Pons (tissue), 1 donor: ENCODE data around the gene CARD11.

Experiments
- DNase-seq: peaks from one replicate; pipeline ENCODE4 v3.0.0-alpha.2; 2016; ENCODE audit warnings: low spot score

Gene CARD11

DNA sequence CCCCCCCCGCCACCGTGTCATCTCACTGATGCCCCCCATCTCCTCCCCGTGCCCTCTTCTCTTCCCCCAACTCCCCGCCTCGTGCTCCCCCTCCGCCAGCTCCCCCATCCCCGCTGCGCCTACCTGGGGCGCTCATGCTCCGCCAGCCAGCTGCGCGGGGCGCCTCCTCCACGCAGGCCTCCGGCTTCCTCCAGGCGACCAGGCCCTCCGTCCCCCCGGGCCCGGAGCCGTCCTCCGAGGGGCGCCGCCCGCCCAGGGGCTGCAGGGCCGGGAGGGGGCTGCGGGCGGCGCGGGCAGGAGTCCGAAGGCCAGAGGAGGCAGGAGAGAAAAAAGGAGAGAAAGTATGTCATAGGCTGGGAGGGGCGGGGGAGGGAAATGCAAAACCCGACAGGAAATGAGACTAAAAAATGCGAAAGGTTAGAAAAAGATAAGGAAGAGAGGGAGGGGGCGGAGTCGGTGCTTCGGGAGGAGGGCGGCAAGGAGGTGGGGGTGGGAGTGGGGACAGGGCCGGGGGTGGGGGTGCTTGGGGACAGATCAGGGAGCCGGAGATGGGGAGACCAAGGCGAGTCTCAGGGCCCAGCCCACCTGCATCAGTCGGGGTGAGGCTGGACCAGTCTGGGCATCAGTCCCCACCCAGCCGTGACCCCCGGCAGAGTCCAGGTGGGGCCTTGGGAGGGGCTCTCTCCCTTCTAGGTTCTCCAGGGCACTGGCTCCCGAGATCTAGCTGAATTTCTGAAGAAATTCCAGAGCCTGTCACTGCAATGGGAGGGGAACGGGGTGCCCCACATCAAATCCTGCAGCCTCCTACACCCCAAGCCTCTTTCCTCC, at the start of gene CARD11:
Gene CARD11, minus strand, starts transcription at position 324 of the 828 bp plus-strand sequence. CDS start 85,361 bp downstream, outside the sequence.
- no peak for DNase-seq

- peak; percentile 37 for DNase-seq
Measured at GRCh38 chr7:3092468-3092867, 48.8 kb upstream of the CARD11 start.

- DNase-seq, result no peak
Measured at GRCh38 chr7:3091631-3092030, 48.0 kb upstream of the CARD11 start.

DNA sequence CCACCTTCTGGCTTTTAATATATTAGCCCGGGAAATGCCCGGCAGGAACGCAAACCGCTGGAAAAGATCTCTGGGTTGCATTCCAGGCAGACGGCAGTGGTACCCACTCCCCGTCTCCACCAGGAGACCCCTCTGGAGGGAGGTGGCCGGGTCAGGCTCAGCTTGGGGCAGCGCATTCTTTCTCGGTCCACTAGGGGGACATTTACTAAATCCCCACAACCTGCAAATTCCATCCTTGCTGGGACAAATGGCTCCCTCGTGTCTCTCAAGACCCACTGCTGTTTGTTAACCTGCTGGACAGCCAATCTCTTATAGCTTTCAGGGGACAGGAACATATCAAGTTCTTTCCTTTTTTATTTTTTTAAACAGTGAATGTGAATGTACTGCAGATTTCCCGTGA, 45.8 kb upstream of the CARD11 start:
- no peak for DNase-seq

DNA sequence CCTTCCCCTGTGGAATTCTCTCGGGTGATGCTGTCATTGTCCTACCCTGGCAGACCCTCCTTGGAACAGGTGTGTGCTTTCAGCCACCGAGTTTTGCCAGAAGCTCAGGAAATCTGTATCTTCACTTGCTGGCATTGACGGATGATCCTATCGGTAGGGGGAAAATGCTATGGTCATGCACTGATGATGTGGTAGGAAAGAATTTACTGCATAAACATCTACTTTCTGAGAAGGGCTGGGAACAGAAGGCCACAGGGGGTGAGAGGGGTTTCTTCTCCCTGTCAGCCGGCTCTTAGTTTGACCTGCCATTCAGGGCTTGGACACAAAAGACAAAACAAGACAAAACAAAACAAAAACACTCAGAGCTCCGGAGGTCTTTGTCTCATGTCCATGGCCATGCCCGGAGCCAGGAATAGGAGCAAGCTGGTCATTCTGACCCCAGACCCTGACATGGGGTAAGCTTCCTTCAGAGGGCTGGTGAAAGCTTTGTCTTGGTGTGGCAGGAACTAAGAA, 43.6 kb upstream of the CARD11 start:
- no peak for DNase-seq

- no peak for DNase-seq
Measured at GRCh38 chr7:3083350-3083749, 39.7 kb upstream of the CARD11 start.

DNA sequence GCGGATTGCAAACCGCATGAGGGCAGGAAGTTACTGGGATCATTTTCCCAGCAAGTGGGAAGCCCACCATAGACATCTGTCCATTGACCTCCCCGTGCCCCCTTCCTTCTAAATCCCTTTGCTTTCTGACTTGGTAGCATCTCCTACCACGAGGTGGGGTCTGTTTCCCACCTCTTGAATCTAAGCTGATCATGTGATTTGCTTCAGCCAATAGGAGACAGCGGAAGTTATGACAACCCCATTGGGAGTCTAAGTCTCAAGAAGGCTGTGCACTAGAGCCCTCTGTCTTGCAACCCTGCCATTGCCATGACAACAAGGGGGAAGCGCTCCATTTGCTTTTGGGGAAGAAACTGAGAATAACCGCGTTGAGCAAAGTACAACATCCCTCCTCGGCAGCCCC, 39.2 kb upstream of the CARD11 start:
- DNase-seq, result no peak

DNA sequence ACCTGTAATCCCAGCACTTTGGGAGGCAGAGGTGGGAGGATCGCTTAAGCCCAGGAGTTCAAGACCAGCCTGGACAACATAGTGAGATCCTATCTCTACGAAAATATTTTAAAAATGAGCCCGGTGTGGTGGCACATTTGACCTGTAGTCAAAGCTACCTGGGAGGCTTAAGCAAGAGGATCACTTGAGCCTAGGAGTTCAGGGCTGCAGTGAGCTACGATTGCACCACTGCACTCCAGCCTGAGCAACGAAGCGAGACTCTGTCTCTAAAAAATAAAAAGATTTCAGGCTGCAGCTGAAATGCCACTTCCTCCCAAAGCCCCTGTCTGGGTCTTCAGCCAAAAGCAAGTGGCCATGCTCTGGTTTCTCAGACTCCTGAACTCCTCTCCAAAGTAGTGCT, 38.7 kb upstream of the CARD11 start:
- DNase-seq, result no peak

DNA sequence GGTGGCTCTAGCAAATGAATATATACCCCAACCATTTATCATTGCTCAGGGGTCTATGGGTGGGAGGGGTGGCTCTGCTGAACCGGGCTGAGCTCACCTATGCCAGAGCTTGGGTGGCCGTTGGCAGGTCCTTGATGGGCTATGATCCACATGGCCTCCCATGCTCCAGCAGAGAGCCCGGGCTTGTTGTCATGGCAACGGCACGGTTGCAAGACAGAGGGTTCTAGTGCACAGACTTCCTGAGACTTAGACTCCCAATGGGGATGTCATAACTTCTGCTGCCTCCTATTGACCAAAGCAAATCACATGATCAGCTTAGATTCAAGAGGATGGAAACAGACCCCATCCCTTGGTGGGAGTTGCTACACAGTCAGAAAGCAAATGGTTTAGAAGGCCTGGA, 36.4 kb upstream of the CARD11 start:
- no peak for DNase-seq

- DNase-seq, result no peak
Measured at GRCh38 chr7:3078514-3078913, 34.8 kb upstream of the CARD11 start.

GRCh38 chr7:3076700-3077099, 33.0 kb upstream of the CARD11 start:
- no peak for DNase-seq

DNA sequence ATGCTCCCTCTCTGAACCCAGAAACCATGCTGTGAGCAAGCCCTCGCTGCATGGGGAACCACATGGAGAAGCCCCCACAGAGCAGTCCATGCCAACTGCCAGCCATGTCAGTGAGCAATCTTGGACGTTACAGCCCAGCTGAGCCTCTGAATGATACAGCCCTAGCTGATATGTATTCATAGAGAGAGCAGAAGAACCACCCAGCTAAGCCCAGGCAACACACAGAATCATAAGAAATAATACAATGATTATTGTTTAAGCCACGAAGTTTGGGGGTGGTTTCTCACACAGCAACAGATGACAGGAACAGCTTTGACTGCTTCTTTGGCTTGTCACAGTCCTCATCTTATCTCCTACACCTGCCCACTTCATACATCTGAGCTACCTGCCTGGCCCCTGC, 32.5 kb upstream of the CARD11 start:
- DNase-seq, result no peak

DNA sequence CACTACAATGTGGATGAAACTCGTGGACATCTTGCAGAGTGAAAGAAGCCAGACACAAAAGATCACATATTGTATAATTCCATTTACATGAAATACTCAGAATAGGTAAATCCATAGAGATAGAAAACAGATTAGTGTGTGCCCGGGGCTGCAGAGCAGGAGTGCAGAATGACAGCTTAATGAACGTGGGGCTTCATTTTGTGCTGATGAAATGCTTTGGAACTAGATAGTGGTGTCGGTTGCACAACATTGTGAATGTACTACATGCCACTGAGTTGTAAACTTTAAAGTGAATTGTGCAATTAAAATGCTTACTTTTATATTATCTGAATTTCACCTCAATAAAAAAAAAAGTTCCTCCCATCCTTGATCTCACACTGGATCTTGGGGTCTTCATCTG, 31.8 kb upstream of the CARD11 start:
- no peak for DNase-seq

DNA sequence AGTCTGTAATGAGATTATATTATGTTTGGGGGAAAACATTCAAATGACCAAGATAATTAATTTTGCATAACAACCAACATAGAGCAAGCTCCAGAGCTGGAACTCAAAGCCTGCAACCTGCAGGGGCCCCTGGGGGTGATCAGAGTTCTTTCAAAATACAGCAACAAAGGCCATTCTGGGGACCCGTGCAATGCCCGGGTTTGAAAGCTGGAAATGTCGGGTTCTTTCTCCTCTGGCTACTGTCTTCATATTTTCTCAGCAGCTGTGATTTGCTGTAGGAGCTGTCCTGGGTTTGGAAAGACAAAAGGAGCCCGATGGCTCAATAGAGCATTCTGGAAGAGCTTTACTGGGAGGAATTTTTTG, 30.8 kb upstream of the CARD11 start:
- DNase-seq, result no peak

GRCh38 chr7:3073763-3074458, 30.2 kb upstream of the CARD11 start:
- no peak for DNase-seq

DNA sequence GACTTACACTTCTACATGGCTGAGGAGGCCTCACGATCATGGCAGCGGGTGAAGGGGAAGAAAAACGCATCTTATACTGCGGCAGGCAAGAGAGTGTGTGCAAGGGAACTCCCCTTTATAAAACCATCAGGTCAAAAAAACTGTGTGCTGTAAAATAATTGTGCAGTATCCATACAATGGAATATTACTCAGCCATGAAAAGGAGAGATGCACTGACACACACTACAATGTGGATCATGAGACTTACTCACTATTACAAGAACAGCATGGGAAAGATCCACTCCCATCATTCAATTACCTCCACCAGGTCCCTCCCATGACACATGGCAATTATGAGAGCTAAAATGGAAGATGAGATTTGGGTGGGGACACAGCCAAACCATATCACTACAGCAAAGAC, 27.2 kb upstream of the CARD11 start:
- DNase-seq, result no peak

GRCh38 chr7:3069771-3070449, 26.2 kb upstream of the CARD11 start:
- DNase-seq, result no peak

DNA sequence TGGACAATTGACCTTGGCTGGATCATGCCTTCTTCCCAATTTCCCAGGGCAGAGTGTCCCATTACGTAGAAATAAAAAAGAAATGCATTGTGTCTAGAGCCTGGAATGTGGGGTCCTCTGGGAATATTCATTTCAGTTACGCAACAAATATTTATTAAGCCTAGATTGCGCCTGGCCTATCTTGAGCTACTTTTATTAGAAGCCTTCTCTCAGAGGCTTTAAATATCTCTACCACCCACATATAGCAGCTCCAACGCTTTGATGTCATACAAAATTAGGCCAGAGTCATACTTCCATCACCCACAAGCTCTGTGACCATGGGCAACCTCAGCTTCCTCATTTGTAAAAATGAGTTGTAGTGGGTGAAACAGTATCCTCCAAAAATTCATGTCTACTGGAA, 24.9 kb upstream of the CARD11 start:
- peak; percentile 70 for DNase-seq

DNA sequence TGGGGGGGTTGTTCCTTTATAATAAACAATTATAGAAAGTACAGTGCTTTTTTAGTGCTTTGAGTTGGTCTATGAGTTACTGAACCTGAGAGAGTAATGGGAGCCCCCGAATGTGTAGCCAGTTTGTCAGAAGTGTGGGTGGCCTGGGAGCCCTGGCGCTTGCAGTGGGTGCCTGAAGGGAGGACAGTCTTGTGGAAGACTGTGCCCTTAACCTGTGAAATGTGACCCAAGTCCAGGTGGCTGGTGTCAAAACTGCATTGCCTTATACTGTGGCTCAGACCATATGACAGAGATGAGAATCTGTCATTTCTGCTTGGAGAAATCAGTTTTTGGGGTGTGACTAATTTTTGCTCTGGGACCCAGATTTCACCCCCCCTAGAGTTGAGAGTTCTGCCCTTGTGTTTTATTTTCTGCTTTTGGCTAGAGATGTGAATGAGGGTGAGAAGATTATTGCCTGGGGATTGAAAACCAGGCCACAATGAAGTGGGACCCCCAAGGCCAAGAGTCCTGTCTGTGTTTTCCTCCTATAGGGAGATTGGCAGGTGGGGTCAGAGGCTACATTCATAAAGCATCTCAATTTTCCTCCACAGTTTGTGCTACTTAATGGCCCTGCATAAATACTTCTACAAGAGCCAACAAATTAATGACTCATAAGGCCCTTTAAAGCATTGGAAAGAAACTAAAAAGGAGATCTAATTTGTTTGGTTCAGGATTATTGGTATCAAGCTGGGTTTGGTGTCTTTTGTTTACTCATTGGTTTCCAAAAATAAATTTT, 24.1 kb upstream of the CARD11 start:
- no peak for DNase-seq

- DNase-seq, result no peak
Measured at GRCh38 chr7:3067193-3067592, 23.5 kb upstream of the CARD11 start.

GRCh38 chr7:3066506-3066905, 22.8 kb upstream of the CARD11 start:
- no peak for DNase-seq

GRCh38 chr7:3065724-3066143, 22.1 kb upstream of the CARD11 start:
- DNase-seq, result no peak
